ENCODE data around the gene TEDC1. TPM values are rescaled to one million over a fixed set of nuclear protein-coding genes. Genes with fewer than 3 reads are reported as not detected.

TEDC1 gene, protein sequence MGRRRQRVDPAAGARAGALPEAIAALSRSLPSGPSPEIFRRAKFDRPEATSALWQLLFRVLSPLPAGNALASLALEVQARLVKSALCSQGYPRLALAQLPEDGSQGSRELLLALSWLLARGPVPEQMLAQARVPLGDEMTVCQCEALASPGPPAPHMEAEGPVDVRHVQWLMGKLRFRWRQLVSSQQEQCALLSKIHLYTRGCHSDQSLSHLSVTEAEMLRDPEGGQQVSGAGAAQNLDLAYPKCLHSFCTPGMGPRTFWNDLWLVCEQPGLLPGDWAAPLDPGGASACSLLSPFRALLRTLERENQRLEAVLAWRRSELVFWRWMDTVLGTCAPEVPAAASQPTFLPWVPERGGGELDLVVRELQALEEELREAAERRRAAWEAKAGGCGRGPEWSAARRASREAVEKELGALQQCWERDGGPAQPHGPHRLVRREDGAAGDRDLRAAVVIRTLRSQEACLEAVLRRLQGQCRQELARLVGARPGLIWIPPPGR
- total RNA-seq: 10 to 100 TPM in 1 of 2 donors, 1 to 10 TPM in 1; 1.6 to 12.2 TPM

DNA sequence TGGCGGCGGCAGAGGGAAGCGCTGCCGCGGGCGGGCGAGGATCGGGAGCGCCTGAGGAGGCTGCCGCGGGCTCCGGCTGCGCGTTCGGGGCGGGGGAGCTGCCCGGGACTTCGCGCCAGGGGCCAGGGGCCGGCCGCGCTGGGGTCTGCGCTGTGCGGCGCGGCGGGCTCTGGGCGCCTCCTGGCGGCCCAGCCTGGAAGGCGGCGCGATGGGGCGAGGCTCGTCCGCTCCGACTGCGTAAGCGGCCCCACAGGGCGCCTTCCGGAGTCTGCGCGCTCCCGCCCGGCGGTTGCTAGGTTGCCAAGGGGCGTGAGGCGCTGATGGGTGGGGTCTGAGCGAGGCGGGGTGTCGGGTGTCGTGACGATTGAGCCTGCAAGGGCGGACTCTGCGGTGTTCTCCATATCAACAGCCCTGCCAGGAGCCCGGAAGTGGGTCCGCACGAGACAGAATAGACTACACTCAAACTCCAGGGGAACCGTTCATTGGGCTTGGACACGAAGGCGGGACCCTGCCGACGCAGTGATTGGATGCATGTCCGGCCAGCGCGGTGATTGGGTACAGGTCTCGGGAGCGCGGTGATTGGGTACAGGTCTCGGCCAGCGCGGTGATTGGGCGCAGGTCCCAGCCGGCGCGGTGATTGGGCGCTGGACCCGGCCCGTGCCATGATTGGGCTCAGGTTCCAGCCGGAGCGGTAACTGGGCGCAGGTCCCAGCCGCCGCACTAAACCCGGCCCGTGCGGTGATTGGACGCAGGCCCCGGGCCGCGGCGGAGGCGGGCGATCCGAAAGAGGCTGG lies at the start of gene TEDC1:
Gene TEDC1, plus strand, starts transcription at position 675 of the 794 bp plus-strand sequence. CDS start 130 bp downstream, outside the sequence.
- peak; percentile 86 for ATAC-seq
- TF ChIP-seq POLR2A (IDR thresholded peaks at IDR 0.05): peak; percentile 58 to 91 (median 64)
- TF ChIP-seq, protein P1, sequence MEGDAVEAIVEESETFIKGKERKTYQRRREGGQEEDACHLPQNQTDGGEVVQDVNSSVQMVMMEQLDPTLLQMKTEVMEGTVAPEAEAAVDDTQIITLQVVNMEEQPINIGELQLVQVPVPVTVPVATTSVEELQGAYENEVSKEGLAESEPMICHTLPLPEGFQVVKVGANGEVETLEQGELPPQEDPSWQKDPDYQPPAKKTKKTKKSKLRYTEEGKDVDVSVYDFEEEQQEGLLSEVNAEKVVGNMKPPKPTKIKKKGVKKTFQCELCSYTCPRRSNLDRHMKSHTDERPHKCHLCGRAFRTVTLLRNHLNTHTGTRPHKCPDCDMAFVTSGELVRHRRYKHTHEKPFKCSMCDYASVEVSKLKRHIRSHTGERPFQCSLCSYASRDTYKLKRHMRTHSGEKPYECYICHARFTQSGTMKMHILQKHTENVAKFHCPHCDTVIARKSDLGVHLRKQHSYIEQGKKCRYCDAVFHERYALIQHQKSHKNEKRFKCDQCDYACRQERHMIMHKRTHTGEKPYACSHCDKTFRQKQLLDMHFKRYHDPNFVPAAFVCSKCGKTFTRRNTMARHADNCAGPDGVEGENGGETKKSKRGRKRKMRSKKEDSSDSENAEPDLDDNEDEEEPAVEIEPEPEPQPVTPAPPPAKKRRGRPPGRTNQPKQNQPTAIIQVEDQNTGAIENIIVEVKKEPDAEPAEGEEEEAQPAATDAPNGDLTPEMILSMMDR (IDR thresholded peaks at IDR 0.05): peak; percentile 59 to 99 (median 84)
- Histone ChIP-seq H3K4me3 (peak within 1 kb of the TSS; percentile 24 to 58), H3K4me1 (peaks cover 48% of the 10 kb centered on the region), H3K9me3 (no peaks in the 10 kb centered on the region), H3K27ac (peak within 1 kb of the TSS; percentile 88 to 98 (median 92)), H3K36me3 (replicated peaks in 1 of 2; ENCODE audit: insufficient read depth in 1 of 2, low read depth in 2 of 2) (no peaks in the 10 kb centered on the region), H3K27me3 (peaks cover 0 to 18% of the 10 kb centered on the region in 2 donors)
- DNase-seq: peak; percentile 99 to 100 (median 100)
- intact Hi-C loops (cut with DNase I): no loop called here
- WGBS, 2 donors: 0 to 1% methylated on average over 2 to 77 of the region's 94 CpGs

GRCh38 chr14:105442125-105442524 lies 48.9 kb upstream of the TEDC1 start:
- TF ChIP-seq, protein P1 (IDR thresholded peaks at IDR 0.05): no peak
- TF ChIP-seq POLR2A (IDR thresholded peaks at IDR 0.05): no peak
- Histone ChIP-seq H3K9me3 (no peaks in the 10 kb centered on the region), H3K27ac (no peak overlapping the region), H3K4me3 (no peak overlapping the region), H3K36me3 (replicated peaks in 1 of 2; ENCODE audit: insufficient read depth in 1 of 2, low read depth in 2 of 2) (no peaks in the 10 kb centered on the region), H3K27me3 (no peaks in the 10 kb centered on the region), H3K4me1 (no peaks in the 10 kb centered on the region)
- ATAC-seq (no peak), DNase-seq (no peak)
- WGBS, 2 donors: 77 to 85% methylated on average over 17 of the region's 17 CpGs
- intact Hi-C loops (cut with DNase I): no loop called here

- DNase-seq (no peak), ATAC-seq (no peak)
Measured at GRCh38 chr14:105442834-105443233, 48.2 kb upstream of the TEDC1 start.

GRCh38 chr14:105444859-105445258 lies 46.2 kb upstream of the TEDC1 start:
- Histone ChIP-seq H3K36me3 (replicated peaks in 1 of 2; ENCODE audit: insufficient read depth in 1 of 2, low read depth in 2 of 2) (no peaks in the 10 kb centered on the region), H3K4me3 (no peak overlapping the region), H3K27ac (no peak overlapping the region), H3K9me3 (no peaks in the 10 kb centered on the region), H3K4me1 (peaks cover 11% of the 10 kb centered on the region), H3K27me3 (no peaks in the 10 kb centered on the region)
- TF ChIP-seq, protein P1 (IDR thresholded peaks at IDR 0.05): no peak
- TF ChIP-seq POLR2A (IDR thresholded peaks at IDR 0.05): no peak
- intact Hi-C loops (cut with DNase I): no loop called here
- ATAC-seq: no peak
- 80 to 88% methylated on average over 11 to 14 of the region's 17 CpGs for WGBS, 2 donors
- no peak for DNase-seq

More at GRCh38 chr14:105442834-105443233, 48.2 kb upstream of the TEDC1 start:
- no peak for TF ChIP-seq POLR2A (IDR thresholded peaks at IDR 0.05)
- TF ChIP-seq, protein P1 (IDR thresholded peaks at IDR 0.05): no peak
- H3K27me3 ChIP-seq: no peaks in the 10 kb centered on the region
- H3K4me1 ChIP-seq: no peaks in the 10 kb centered on the region
- no peaks in the 10 kb centered on the region for H3K36me3 ChIP-seq (replicated peaks in 1 of 2; ENCODE audit: insufficient read depth in 1 of 2, low read depth in 2 of 2)
- 75 to 82% methylated on average over 6 to 12 of the region's 12 CpGs for WGBS, 2 donors
- intact Hi-C loops (cut with DNase I): no loop called here
- H3K27ac ChIP-seq: no peak overlapping the region
- H3K4me3 ChIP-seq: no peak overlapping the region
- no peaks in the 10 kb centered on the region for H3K9me3 ChIP-seq

Data from body of pancreas (tissue), 4 donors.